Caco-2 (cell line): Measurements from ENCODE around the gene TAT. TPM values are rescaled to one million over a fixed set of nuclear protein-coding genes. Genes with fewer than 3 reads are reported as not detected.
A peak's percentile ranks its signal among the peaks of the same experiment; 100 is the strongest.
"Not testable (repeated sequence)": the region's sequence is repeated elsewhere in the genome, so short reads cannot be mapped to it uniquely, and the experiment has no call there.

Experiments
- BruUV-seq: library from RNA; stranded (reverse); fragments of 400-500 nt; replicated peaks from 2 replicates; lab custom pipeline; 2021; lab: Mats Ljungman, UMichigan
- CTCF ChIA-PET: fragments of 300-600 bp; sonication (Branson Sonifier 250); formaldehyde crosslinking; loops from one replicate; lab custom pipeline; 2022; ENCODE audit warnings: antibody characterized with exemption; lab: Charles Lee
- POLR2A ChIA-PET: fragments of 300-600 bp; sonication (Branson Sonifier 250); formaldehyde crosslinking; loops from one replicate; lab custom pipeline; 2022; ENCODE audit warnings: antibody characterized with exemption; lab: Charles Lee
- DNase-seq, 2 experiments: peaks; one replicate each; pipeline versions ENCODE4 v3.0.0 to v3.0.0-alpha.2; 2020 to 2022
- H3K27me3 ChIP-seq: replicated peaks from 2 replicates; pipeline ENCODE4 v1.6.0; 2011; ENCODE audit warnings: low read length; ENCODE audit not compliant: control insufficient read depth, insufficient read depth
- H3K36me3 ChIP-seq: 2 replicates; pipeline ENCODE4 v1.5.1; 2011; ENCODE audit warnings: low read length; ENCODE audit not compliant: control insufficient read depth, insufficient read depth
- H3K4me1 ChIP-seq: fragments of 250-450 bp; sonication (Bioruptor Pico); 2 replicates; pipeline ENCODE4 v1.5.1; 2020; ENCODE audit warnings: mild to moderate bottlenecking
- H3K4me3 ChIP-seq: 2 replicates; pipeline ENCODE4 v1.5.1; 2011; ENCODE audit warnings: low read depth, mild to moderate bottlenecking, control low read depth, low read length
- H3K9me3 ChIP-seq: fragments of 250-450 bp; sonication (Bioruptor Pico); 2 replicates; pipeline ENCODE4 v1.5.1; 2020; ENCODE audit warnings: mild to moderate bottlenecking, moderate library complexity
- H3K27ac Mint-ChIP-seq: one replicate; pipeline ENCODE4 v1.8.0; 2022; ENCODE audit warnings: mixed read lengths; ENCODE audit not compliant: unreplicated experiment
- H3K27me3 Mint-ChIP-seq: one replicate; pipeline ENCODE4 v1.8.0; 2022; ENCODE audit warnings: mixed read lengths; ENCODE audit not compliant: insufficient read depth, unreplicated experiment
- H3K36me3 Mint-ChIP-seq: one replicate; pipeline ENCODE4 v1.8.0; 2022; ENCODE audit warnings: mild to moderate bottlenecking, mixed read lengths; ENCODE audit not compliant: insufficient read depth, unreplicated experiment
- H3K4me1 Mint-ChIP-seq: one replicate; pipeline ENCODE4 v1.8.0; 2022; ENCODE audit warnings: low read depth, mixed read lengths; ENCODE audit not compliant: unreplicated experiment
- H3K4me3 Mint-ChIP-seq: one replicate; pipeline ENCODE4 v1.8.0; 2022; ENCODE audit warnings: mild to moderate bottlenecking, moderate library complexity, mixed read lengths; ENCODE audit not compliant: unreplicated experiment
- H3K9me3 Mint-ChIP-seq: one replicate; pipeline ENCODE4 v1.8.0; 2022; ENCODE audit warnings: mixed read lengths; ENCODE audit not compliant: unreplicated experiment
- CTCF ChIP-seq, 2 experiments: fragments of 200-600 bp in 1 of 2; IDR thresholded peaks; 1 replicate in 1 of 2; 2 replicates in 1 of 2; pipeline versions ENCODE4 v1.5.1 to v1.8.0; 2011 to 2022; ENCODE audit warnings: antibody characterized with exemption in 1 of 2, control low read depth in 1 of 2, inconsistent platforms in 1 of 2, low read depth in 1 of 2, low read length in 1 of 2, mild to moderate bottlenecking in 1 of 2, moderate library complexity in 1 of 2; ENCODE audit not compliant: insufficient read depth in 1 of 2, severe bottlenecking in 1 of 2, unreplicated experiment in 1 of 2
- intact Hi-C: fragments of 100-400 bp; cut with micrococcal nuclease; formaldehyde crosslinking; loops from one replicate; pipeline ENCODE4 v1.10.0; 2022; ENCODE audit not compliant: unreplicated experiment
- total RNA-seq: library from RNA; stranded (reverse); gene quantifications from 2 replicates; pipeline ENCODE4 v1.2.3, GENCODE V29; 2022

Gene TAT
- total RNA-seq, 1 experiment from 2014 or later = not detected

- no peak overlapping the region for H3K27ac Mint-ChIP-seq
- intact Hi-C loops = no loop called here
- Histone ChIP-seq H3K4me1 (no peaks in the 10 kb centered on the region), H3K27me3 (no peaks in the 10 kb centered on the region), H3K9me3 (no peaks in the 10 kb centered on the region), H3K4me3 (no peak overlapping the region), H3K36me3 (no peaks in the 10 kb centered on the region)
- CTCF ChIA-PET = interaction anchor here (0.7 to 3.8 kb wide), 13 partner anchors 15 to 351 kb away, joined by 3 to 124 read pairs (median 4); partner anchors contain the start of gene MARVELD3
- BruUV-seq = no TSS peak
- no peak overlapping the region for H3K4me3 Mint-ChIP-seq
- peaks cover 3% of the 10 kb centered on the region for H3K27me3 Mint-ChIP-seq
- no peaks in the 10 kb centered on the region for H3K9me3 Mint-ChIP-seq
- no peak for TF ChIP-seq CTCF (IDR thresholded peaks at IDR 0.05; ENCODE audit: insufficient read depth in 1 of 2, low read depth in 1 of 2, low read length in 1 of 2, severe bottlenecking in 1 of 2, unreplicated experiment in 1 of 2)
- no peak for DNase-seq
- POLR2A ChIA-PET = interaction anchor here (0.5 to 1.9 kb wide), 3 partner anchors 15 to 674 kb away, joined by 4 to 14 read pairs (median 9); partner anchors contain the start of gene MARVELD3
- no peaks in the 10 kb centered on the region for H3K4me1 Mint-ChIP-seq
- peaks cover 4% of the 10 kb centered on the region for H3K36me3 Mint-ChIP-seq
Measured at GRCh38 chr16:71610447-71610846, 33.6 kb upstream of the TAT start.

GRCh38 chr16:71609066-71609465, 32.2 kb upstream of the TAT start:
- Histone ChIP-seq H3K27me3 (no peaks in the 10 kb centered on the region), H3K9me3 (no peaks in the 10 kb centered on the region), H3K36me3 (no peaks in the 10 kb centered on the region), H3K4me3 (no peak overlapping the region), H3K4me1 (no peaks in the 10 kb centered on the region)
- Mint-ChIP-seq H3K9me3 (no peaks in the 10 kb centered on the region), H3K27ac (no peak overlapping the region), H3K27me3 (peaks cover 3% of the 10 kb centered on the region), H3K36me3 (peaks cover 4% of the 10 kb centered on the region), H3K4me3 (no peak overlapping the region), H3K4me1 (no peaks in the 10 kb centered on the region)
- no peak for DNase-seq
- intact Hi-C loops = no loop called here
- ChIA-PET POLR2A (interaction anchor here (0.6 kb wide), 1 partner anchor 64 kb away, joined by 4 read pairs; no protein-coding TSS in a partner anchor), CTCF (interaction anchor here (0.6 to 3.8 kb wide), 3 partner anchors 44 to 320 kb away, joined by 5 to 124 read pairs (median 5); partner anchors contain the start of gene CMTR2)
- no TSS peak for BruUV-seq
- TF ChIP-seq CTCF (IDR thresholded peaks at IDR 0.05; ENCODE audit: insufficient read depth in 1 of 2, low read depth in 1 of 2, low read length in 1 of 2, severe bottlenecking in 1 of 2, unreplicated experiment in 1 of 2) = no peak

- Mint-ChIP-seq H3K36me3 (no peaks in the 10 kb centered on the region), H3K9me3 (peaks cover 16% of the 10 kb centered on the region), H3K4me3 (no peak overlapping the region), H3K27me3 (no peaks in the 10 kb centered on the region), H3K4me1 (peaks cover 16% of the 10 kb centered on the region), H3K27ac (no peak overlapping the region)
- ChIA-PET CTCF (no interaction called here), POLR2A (no interaction called here)
- H3K4me3 ChIP-seq = no peak overlapping the region
- peaks cover 5% of the 10 kb centered on the region for H3K4me1 ChIP-seq
- H3K9me3 ChIP-seq = no peaks in the 10 kb centered on the region; the same call in 1 of the 2 replicates
- no peaks in the 10 kb centered on the region for H3K36me3 ChIP-seq
- H3K27me3 ChIP-seq = no peaks in the 10 kb centered on the region
- BruUV-seq = no TSS peak
- intact Hi-C loops = no loop called here
- TF ChIP-seq CTCF (IDR thresholded peaks at IDR 0.05; ENCODE audit: insufficient read depth in 1 of 2, low read depth in 1 of 2, low read length in 1 of 2, severe bottlenecking in 1 of 2, unreplicated experiment in 1 of 2) = no peak
- no peak for DNase-seq
Measured at GRCh38 chr16:71600822-71601221, 23.9 kb upstream of the TAT start.

GRCh38 chr16:71598426-71598825, 21.5 kb upstream of the TAT start:
- CTCF ChIA-PET, H3K4me3 ChIP-seq, POLR2A ChIA-PET, H3K4me1 ChIP-seq, BruUV-seq, H3K27me3 ChIP-seq, H3K9me3 ChIP-seq, H3K27me3 Mint-ChIP-seq, H3K36me3 ChIP-seq, intact Hi-C loops, DNase-seq, H3K36me3 Mint-ChIP-seq, H3K4me3 Mint-ChIP-seq: not testable (repeated sequence)
- Mint-ChIP-seq H3K4me1 (peaks cover 23% of the 10 kb centered on the region), H3K9me3 (peaks cover 16% of the 10 kb centered on the region), H3K27ac (peak overlapping the region; percentile 22)

- not testable (repeated sequence) for DNase-seq, BruUV-seq, H3K36me3 ChIP-seq
Measured at GRCh38 chr16:71595340-71595826, 18.5 kb upstream of the TAT start.

More at GRCh38 chr16:71595340-71595826, 18.5 kb upstream of the TAT start:
- H3K4me1 ChIP-seq, H3K9me3 ChIP-seq, POLR2A ChIA-PET, H3K4me3 ChIP-seq, H3K27ac Mint-ChIP-seq, intact Hi-C loops, H3K27me3 Mint-ChIP-seq, H3K27me3 ChIP-seq, H3K4me3 Mint-ChIP-seq, CTCF ChIA-PET, H3K36me3 Mint-ChIP-seq: not testable (repeated sequence)
- Mint-ChIP-seq H3K9me3 (peaks cover 24% of the 10 kb centered on the region), H3K4me1 (peaks cover 26% of the 10 kb centered on the region)
